HepG2 (cell line): ENCODE data around the gene MMP26. TPM values are rescaled to one million over a fixed set of nuclear protein-coding genes. Genes with fewer than 3 reads are reported as not detected.

Experiments used
- ATAC-seq: fragments of 200-7000 bp; cut with Tn5 transposase; 3 replicates; pipeline ENCODE4 v1.9.1; 2020; ENCODE audit warnings: mild to moderate bottlenecking, moderate library complexity
- BruUV-seq: library from RNA; stranded (reverse); fragments of 400-500 nt; replicated peaks from 2 replicates; lab custom pipeline; 2021; lab: Mats Ljungman, UMichigan
- CTCF ChIA-PET: fragments of 300-600 bp; formaldehyde crosslinking; extraction: SDS; loops from one replicate; lab custom pipeline; 2021; ENCODE audit warnings: low total read pairs, inconsistent platforms, low intra/inter-chr PET ratio; lab: Yijun Ruan, JAX
- POLR2A ChIA-PET: fragments of 350-600 bp; sonication (Branson Sonifier 250); formaldehyde crosslinking; loops from one replicate; lab custom pipeline; 2020; ENCODE audit warnings: antibody characterized with exemption, inconsistent platforms; lab: Yijun Ruan, JAX
- DNase-seq: peaks from one replicate; pipeline ENCODE4 v3.0.0-alpha.2; 2015; ENCODE audit warnings: low spot score
- FAIRE-seq: peaks from 3 replicates; lab custom pipeline; 2011; peaks lifted over from hg19 to GRCh38; lab: Jason Lieb, UNC
- H2AFZ ChIP-seq: one replicate; pipeline ENCODE4 v1.6.1; 2011; ENCODE audit warnings: low read length, inconsistent platforms
- H3K27ac ChIP-seq: fragments of 300-600 bp; 3 replicates; pipeline ENCODE4 v1.8.0; 2011; ENCODE audit warnings: mixed run types, mild to moderate bottlenecking, mixed read lengths, low read length, inconsistent platforms; ENCODE audit not compliant: insufficient read depth; ENCODE audit errors: extremely low read length
- H3K27me3 ChIP-seq, 2 experiments: fragments of 200-600 bp in 1 of 2; 2 replicates in 1 of 2; 3 replicates in 1 of 2; pipeline versions ENCODE4 v1.6.0 to v1.8.0; 2011; ENCODE audit warnings: low read length in 2 of 2, mild to moderate bottlenecking in 2 of 2, moderate library complexity in 2 of 2, inconsistent platforms in 1 of 2; ENCODE audit not compliant: insufficient read depth in 2 of 2, control insufficient read depth in 1 of 2
- H3K36me3 ChIP-seq, 2 experiments: fragments of 200-600 bp in 1 of 2; replicated peaks in 1 of 2; 2 replicates in 1 of 2; 3 replicates in 1 of 2; pipeline versions ENCODE4 v1.5.1 to v1.8.0; 2011; ENCODE audit warnings: low read length in 2 of 2, inconsistent platforms in 1 of 2; ENCODE audit not compliant: insufficient read depth in 2 of 2, control insufficient read depth in 1 of 2
- H3K4me1 ChIP-seq: 2 replicates; pipeline ENCODE4 v1.5.1; 2012; ENCODE audit warnings: low read length, inconsistent platforms; ENCODE audit not compliant: insufficient read depth
- H3K4me2 ChIP-seq: 2 replicates; pipeline ENCODE4 v1.6.0; 2011; ENCODE audit warnings: low read depth, low read length, inconsistent platforms
- H3K4me3 ChIP-seq, 3 experiments: fragments of 200-600 bp in 1 of 3; sonication (generic), shearing (Covaris generic) in 1 of 3; replicated peaks in 1 of 3; 2 replicates each; pipeline ENCODE4 v1.5.1; 2011 to 2016; ENCODE audit warnings: low read length in 3 of 3, inconsistent platforms in 2 of 3, low read depth in 2 of 3, mild to moderate bottlenecking in 2 of 3, control low read depth in 1 of 3, mixed read lengths in 1 of 3; ENCODE audit not compliant: insufficient read depth in 1 of 3
- H3K79me2 ChIP-seq: one replicate; pipeline ENCODE4 v1.6.1; 2011; ENCODE audit warnings: low read length, inconsistent platforms; ENCODE audit not compliant: insufficient read depth
- H3K9ac ChIP-seq: 2 replicates; pipeline ENCODE4 v1.6.0; 2011; ENCODE audit warnings: mild to moderate bottlenecking, low read depth, low read length, inconsistent platforms; ENCODE audit not compliant: insufficient read depth
- H3K9me3 ChIP-seq: 2 replicates; pipeline ENCODE4 v1.5.1; 2012; ENCODE audit warnings: mild to moderate bottlenecking, low read length
- H4K20me1 ChIP-seq: 2 replicates; pipeline ENCODE4 v1.6.0; 2011; ENCODE audit warnings: inconsistent platforms, mild to moderate bottlenecking, low read length, moderate library complexity; ENCODE audit not compliant: insufficient read depth
- ARID2 ChIP-seq: sonication (generic); formaldehyde crosslinking; IDR thresholded peaks from 2 replicates; pipeline ENCODE4 v1.8.1; 2022; ENCODE audit warnings: mild to moderate bottlenecking, missing genetic modification reagents, borderline replicate concordance
- HMGA1 ChIP-seq: sonication (generic); formaldehyde crosslinking; conservative IDR thresholded peaks from 2 replicates; pipeline ENCODE4 v1.4.0; 2020; ENCODE audit warnings: missing genetic modification reagents
- NCOA5 ChIP-seq: sonication (generic); formaldehyde crosslinking; IDR thresholded peaks from 2 replicates; pipeline ENCODE4 v1.4.0; 2020; ENCODE audit warnings: missing genetic modification reagents
- SATB2 ChIP-seq: sonication (generic); formaldehyde crosslinking; IDR thresholded peaks from 2 replicates; pipeline ENCODE4 v1.5.0; 2020; ENCODE audit warnings: missing genetic modification reagents
- SIX4 ChIP-seq: sonication (generic); formaldehyde crosslinking; IDR thresholded peaks from 2 replicates; pipeline ENCODE4 v1.4.0; 2020; ENCODE audit warnings: missing genetic modification reagents
- ZBTB38 ChIP-seq: sonication (generic); formaldehyde crosslinking; IDR thresholded peaks from 2 replicates; pipeline ENCODE4 v1.5.1; 2020; ENCODE audit warnings: mild to moderate bottlenecking, missing genetic modification reagents
- ZC3H13 ChIP-seq: sonication (generic); formaldehyde crosslinking; IDR thresholded peaks from 2 replicates; pipeline ENCODE4 v1.8.1; 2023; ENCODE audit warnings: mild to moderate bottlenecking, missing genetic modification reagents, moderate library complexity
- ZNF143 ChIP-seq: sonication (generic); formaldehyde crosslinking; IDR thresholded peaks from 2 replicates; pipeline ENCODE4 v1.4.0; 2020; ENCODE audit warnings: missing genetic modification reagents
- ZNF598 ChIP-seq: sonication (generic); formaldehyde crosslinking; IDR thresholded peaks from 2 replicates; pipeline ENCODE4 v1.5.1; 2020; ENCODE audit warnings: mild to moderate bottlenecking, missing genetic modification reagents, borderline replicate concordance
- ZNF644 ChIP-seq: IDR thresholded peaks from 2 replicates; pipeline ENCODE4 v1.6.1; 2016; ENCODE audit warnings: low read depth
- WGBS: methylation state at CpG from one replicate; pipeline ENCODE4 v1.1.6; 2017; ENCODE audit warnings: low lambda C conversion rate; 5-methylcytosine and 5-hydroxymethylcytosine counted together
- in situ Hi-C: cut with HindIII; loops from 2 replicates; pipeline ENCODE4 v1.10.0; 2017; ENCODE audit warnings: low pct_unique_long_range_greater_than_20kb; ENCODE audit not compliant: extremely low pct_ligation_motif_present
- intact Hi-C: fragments of 100-400 bp; cut with micrococcal nuclease; formaldehyde crosslinking; loops from one replicate; pipeline ENCODE4 v1.10.0; 2022; ENCODE audit not compliant: unreplicated experiment
- polyA plus RNA-seq, 8 experiments: library from polyadenylated mRNA; depleted of rRNA in 3 of 8; stranded (reverse) in 7 of 8; unstranded in 1 of 8; fragments of >200 nt; fragmentation: Illumina TruSeq in 4 of 8; extraction: Trizol in 4 of 8; gene quantifications; 2 replicates each; pipeline versions ENCODE4 v1.2.1 to v1.2.3, GENCODE V29; 2011 to 2016; ENCODE audit warnings: low read depth in 4 of 8, missing spikeins in 1 of 8, mixed read lengths in 1 of 8; ENCODE audit not compliant: insufficient read depth in 1 of 8
- total RNA-seq, 5 experiments: library from RNA; depleted of rRNA; stranded (reverse); fragments of >200 nt; fragmentation: Illumina TruSeq; extraction: Trizol; gene quantifications; 2 replicates each; pipeline ENCODE4 v1.2.3, GENCODE V29; 2016; ENCODE audit warnings: low read depth in 1 of 5

MMP26 gene
- total and polyA plus RNA-seq, 2 of the 13 experiments (the other 11 are each of a cell fraction or from before 2014, with no cell fraction given) = not detected

DNA sequence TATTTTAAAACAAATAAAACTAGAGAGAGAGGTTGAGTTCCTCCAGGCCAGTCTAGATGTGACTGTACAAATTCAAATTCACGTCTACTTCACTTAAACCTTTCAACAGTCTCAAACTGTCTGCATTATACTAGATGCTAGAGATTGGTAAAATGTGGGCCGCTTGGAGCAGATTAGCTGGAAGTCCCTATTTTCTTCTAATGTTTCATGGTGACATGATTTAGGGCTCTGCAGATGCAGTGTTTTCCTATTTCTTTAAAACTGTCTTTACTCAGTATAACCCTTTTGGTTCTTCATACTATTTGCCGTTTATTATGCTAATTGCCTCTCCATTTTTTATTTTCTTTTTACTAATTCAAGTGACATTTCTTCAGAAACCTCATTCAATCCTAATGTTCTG lies 40.4 kb upstream of the MMP26 start:
- no peaks in the 10 kb centered on the region; a peak in 1 of 5 replicates for H3K27me3 ChIP-seq
- CTCF ChIA-PET = no interaction called here
- 29% methylated on average over 3 of the region's 3 CpGs for WGBS

DNA sequence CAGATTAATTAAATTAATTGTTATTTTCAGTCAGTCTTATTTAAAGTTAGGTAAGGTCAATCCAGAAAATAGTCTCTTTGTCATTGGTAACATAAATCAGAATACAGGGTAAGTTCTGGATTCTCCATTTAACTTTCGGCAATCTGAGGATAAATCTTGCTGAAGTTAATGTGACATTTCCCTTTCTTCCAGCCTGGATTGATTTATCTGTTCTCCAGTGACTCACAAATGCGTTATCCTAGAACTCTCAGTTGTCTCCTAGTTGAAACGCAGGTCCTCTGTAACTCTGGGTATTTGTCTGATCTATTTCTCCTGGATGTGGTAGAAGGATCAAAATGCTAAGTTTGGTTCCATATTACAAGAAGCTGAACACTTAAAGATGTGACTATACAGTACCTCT lies 39.8 kb upstream of the MMP26 start:
- DNase-seq (no peak), FAIRE-seq (no peak), ATAC-seq (no peak)
- H3K79me2 ChIP-seq = no peaks in the 10 kb centered on the region
- no peaks in the 10 kb centered on the region for H4K20me1 ChIP-seq
- BruUV-seq = no TSS peak
- ChIA-PET POLR2A (no interaction called here), CTCF (no interaction called here)
- no peak overlapping the region for H3K4me3 ChIP-seq
- no peaks in the 10 kb centered on the region for H3K4me1 ChIP-seq
- H3K27me3 ChIP-seq = no peaks in the 10 kb centered on the region; a peak in 1 of 5 replicates
- H2AFZ ChIP-seq = no peak overlapping the region
- WGBS = 4% methylated on average over 3 of the region's 3 CpGs
- no peak overlapping the region for H3K4me2 ChIP-seq
- H3K27ac ChIP-seq = no peak overlapping the region
- intact Hi-C loops (no loop called here), in situ Hi-C loops (no loop called here)
- H3K36me3 ChIP-seq = no peaks in the 10 kb centered on the region
- no peak overlapping the region for H3K9ac ChIP-seq
- TF ChIP-seq NCOA5 (CRISPR knock-in tag) (no peak), ARID2 (CRISPR knock-in tag) (no peak), ZBTB38 (no peak), ZNF143 (CRISPR knock-in tag) (no peak), ZC3H13 (no peak)
- H3K9me3 ChIP-seq = no peaks in the 10 kb centered on the region

More for the DNA sequence above, 40.4 kb upstream of the MMP26 start:
- Histone ChIP-seq H3K27ac (no peak overlapping the region), H3K79me2 (no peaks in the 10 kb centered on the region), H2AFZ (no peak overlapping the region), H3K4me2 (no peak overlapping the region), H3K9ac (no peak overlapping the region), H3K9me3 (no peaks in the 10 kb centered on the region), H3K36me3 (no peaks in the 10 kb centered on the region), H3K4me1 (no peaks in the 10 kb centered on the region), H3K4me3 (no peak overlapping the region), H4K20me1 (no peaks in the 10 kb centered on the region)
- TF ChIP-seq SATB2 (CRISPR knock-in tag) = no peak
- no peak for TF ChIP-seq ZNF644 (CRISPR knock-in tag)
- TF ChIP-seq ZNF598 = no peak
- TF ChIP-seq SIX4 (CRISPR knock-in tag) = no peak
- no peak for TF ChIP-seq HMGA1
- in situ Hi-C loops (no loop called here), intact Hi-C loops (no loop called here)
- ATAC-seq = no peak
- FAIRE-seq = no peak
- POLR2A ChIA-PET = no interaction called here
- DNase-seq = no peak
- no TSS peak for BruUV-seq
